ENCODE results near the gene TMPRSS4. TPM values are rescaled to one million over a fixed set of nuclear protein-coding genes. Genes with fewer than 3 reads are reported as not detected.

TMPRSS4 gene
- total RNA-seq: not detected in 2 replicates

GRCh38 chr11:118076754-118077281 lies at the start of gene TMPRSS4:
Gene TMPRSS4 (plus strand): TSS chr11:118077078. CDS start chr11:118077303, 225 bp downstream.

GRCh38 chr11:118086913-118087768 lies 10.3 kb downstream of the TMPRSS4 start, which contains the start of gene SMIM35:
Gene SMIM35 (minus strand): TSS chr11:118086963. CDS start chr11:118086757, 206 bp downstream.

GRCh38 chr11:118152552-118153471 lies 75.9 kb downstream of the TMPRSS4 start, which contains the start of gene SCN4B:
Gene SCN4B (minus strand): TSS chr11:118152823. CDS start chr11:118152673, 150 bp downstream.

Other genes starting within 250 kb of the TMPRSS4 start
- gene FXYD6, start 200.4 kb upstream of the TMPRSS4 start, total RNA-seq: not detected in 2 replicates
- gene TMPRSS13, start 147.7 kb upstream of the TMPRSS4 start, total RNA-seq: under 0.01 TPM in 1 of 2 replicates, not detected in the other
- gene IL10RA, start 90.7 kb upstream of the TMPRSS4 start, total RNA-seq: 0.37 TPM in 1 of 2 replicates, not detected in the other
- gene SMIM35, start 9.9 kb downstream of the TMPRSS4 start, total RNA-seq: not detected in 2 replicates
- not detected in 2 replicates for gene SCN4B, start 75.7 kb downstream of the TMPRSS4 start, total RNA-seq
- under 0.01 TPM in 1 of 2 replicates, not detected in the other for gene SCN2B, start 99.6 kb downstream of the TMPRSS4 start, total RNA-seq
- not detected in 2 replicates for gene JAML, start 147.9 kb downstream of the TMPRSS4 start, total RNA-seq
- gene MPZL3, start 175.3 kb downstream of the TMPRSS4 start, total RNA-seq: 0.20 and 0.37 TPM in 2 replicates
- not detected in 2 replicates for gene MPZL2, start 187.2 kb downstream of the TMPRSS4 start, total RNA-seq
- not detected in 2 replicates for gene CD3E, start 227.7 kb downstream of the TMPRSS4 start, total RNA-seq